ENCODE results near the gene ACTMAP.
"Not testable (repeated sequence)": the region's sequence is repeated elsewhere in the genome, so short reads cannot be mapped to it uniquely, and the experiment has no call there.

Gene ACTMAP

DNA sequence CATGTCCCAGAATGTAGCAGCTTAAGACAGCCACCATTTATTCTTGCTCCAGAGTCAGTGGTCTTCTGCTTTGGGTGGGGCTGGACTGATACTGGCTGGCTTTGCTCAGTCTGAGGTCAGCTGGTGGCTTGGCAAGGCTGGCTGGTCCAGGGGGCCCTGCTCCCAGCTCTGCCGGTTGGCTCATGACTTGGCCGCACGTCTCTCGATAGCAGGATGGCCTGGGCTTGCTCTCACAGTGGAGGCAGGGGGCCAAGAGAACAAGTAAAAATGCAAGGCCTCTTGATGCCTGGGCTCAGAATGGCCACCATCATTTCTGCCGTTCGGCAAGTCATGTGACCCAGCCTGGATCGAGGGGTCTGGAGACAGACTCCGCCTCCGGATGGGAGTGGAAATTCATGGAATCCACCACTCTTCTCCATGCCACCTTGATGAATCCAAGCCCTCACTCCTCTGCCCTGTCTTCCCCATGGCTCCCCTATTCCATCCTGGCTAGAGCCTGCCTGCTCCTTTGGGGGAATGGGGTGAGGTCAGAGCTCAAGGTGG is 13.1 kb downstream of the ACTMAP start:
- no peak overlapping the region for H3K27ac ChIP-seq
- H3K4me2 ChIP-seq: no peak overlapping the region
- TF ChIP-seq, protein P1, sequence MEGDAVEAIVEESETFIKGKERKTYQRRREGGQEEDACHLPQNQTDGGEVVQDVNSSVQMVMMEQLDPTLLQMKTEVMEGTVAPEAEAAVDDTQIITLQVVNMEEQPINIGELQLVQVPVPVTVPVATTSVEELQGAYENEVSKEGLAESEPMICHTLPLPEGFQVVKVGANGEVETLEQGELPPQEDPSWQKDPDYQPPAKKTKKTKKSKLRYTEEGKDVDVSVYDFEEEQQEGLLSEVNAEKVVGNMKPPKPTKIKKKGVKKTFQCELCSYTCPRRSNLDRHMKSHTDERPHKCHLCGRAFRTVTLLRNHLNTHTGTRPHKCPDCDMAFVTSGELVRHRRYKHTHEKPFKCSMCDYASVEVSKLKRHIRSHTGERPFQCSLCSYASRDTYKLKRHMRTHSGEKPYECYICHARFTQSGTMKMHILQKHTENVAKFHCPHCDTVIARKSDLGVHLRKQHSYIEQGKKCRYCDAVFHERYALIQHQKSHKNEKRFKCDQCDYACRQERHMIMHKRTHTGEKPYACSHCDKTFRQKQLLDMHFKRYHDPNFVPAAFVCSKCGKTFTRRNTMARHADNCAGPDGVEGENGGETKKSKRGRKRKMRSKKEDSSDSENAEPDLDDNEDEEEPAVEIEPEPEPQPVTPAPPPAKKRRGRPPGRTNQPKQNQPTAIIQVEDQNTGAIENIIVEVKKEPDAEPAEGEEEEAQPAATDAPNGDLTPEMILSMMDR (conservative IDR thresholded peaks at IDR 0.05; ENCODE audit: low read depth, low read length): no peak
- no peaks in the 10 kb centered on the region for H3K4me1 ChIP-seq (ENCODE audit: low read depth, poor library complexity, severe bottlenecking)
- no peak overlapping the region for H2AFZ ChIP-seq (ENCODE audit: low read depth)
- H4K20me1 ChIP-seq (ENCODE audit: insufficient read depth): no peaks in the 10 kb centered on the region
- H3K4me3 ChIP-seq (IDR thresholded peaks at IDR 0.05; ENCODE audit: insufficient read depth, low read depth, low read length): no peak overlapping the region
- H3K27me3 ChIP-seq (ENCODE audit: insufficient read depth, low read depth): no peaks in the 10 kb centered on the region
- no peak overlapping the region for H3K9ac ChIP-seq
- no peaks in the 10 kb centered on the region for H3K79me2 ChIP-seq (ENCODE audit: insufficient read depth, low read depth)
- no peaks in the 10 kb centered on the region for H3K36me3 ChIP-seq (ENCODE audit: insufficient read depth)

DNA sequence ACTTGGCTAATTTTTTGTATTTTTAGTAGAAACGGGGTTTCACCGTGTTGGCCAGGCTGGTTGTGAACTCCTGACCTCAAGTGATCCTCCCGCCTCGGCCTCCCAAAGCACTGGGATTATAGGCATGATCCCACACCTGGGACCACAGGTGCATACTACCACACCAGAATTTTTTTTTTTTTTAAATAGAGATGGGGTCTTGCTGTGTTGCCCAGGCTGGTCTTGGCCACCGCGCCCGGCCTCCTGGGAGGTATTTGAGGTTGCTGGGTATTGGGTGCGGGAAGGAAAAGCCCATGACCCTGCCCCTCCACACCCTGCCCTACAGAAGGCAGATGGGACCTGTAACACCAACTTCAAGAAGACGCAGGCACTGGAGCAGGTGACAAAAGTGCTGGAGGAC is 13.6 kb downstream of the ACTMAP start:
- TF ChIP-seq, protein P1 (conservative IDR thresholded peaks at IDR 0.05; ENCODE audit: low read depth, low read length): no peak

DNA sequence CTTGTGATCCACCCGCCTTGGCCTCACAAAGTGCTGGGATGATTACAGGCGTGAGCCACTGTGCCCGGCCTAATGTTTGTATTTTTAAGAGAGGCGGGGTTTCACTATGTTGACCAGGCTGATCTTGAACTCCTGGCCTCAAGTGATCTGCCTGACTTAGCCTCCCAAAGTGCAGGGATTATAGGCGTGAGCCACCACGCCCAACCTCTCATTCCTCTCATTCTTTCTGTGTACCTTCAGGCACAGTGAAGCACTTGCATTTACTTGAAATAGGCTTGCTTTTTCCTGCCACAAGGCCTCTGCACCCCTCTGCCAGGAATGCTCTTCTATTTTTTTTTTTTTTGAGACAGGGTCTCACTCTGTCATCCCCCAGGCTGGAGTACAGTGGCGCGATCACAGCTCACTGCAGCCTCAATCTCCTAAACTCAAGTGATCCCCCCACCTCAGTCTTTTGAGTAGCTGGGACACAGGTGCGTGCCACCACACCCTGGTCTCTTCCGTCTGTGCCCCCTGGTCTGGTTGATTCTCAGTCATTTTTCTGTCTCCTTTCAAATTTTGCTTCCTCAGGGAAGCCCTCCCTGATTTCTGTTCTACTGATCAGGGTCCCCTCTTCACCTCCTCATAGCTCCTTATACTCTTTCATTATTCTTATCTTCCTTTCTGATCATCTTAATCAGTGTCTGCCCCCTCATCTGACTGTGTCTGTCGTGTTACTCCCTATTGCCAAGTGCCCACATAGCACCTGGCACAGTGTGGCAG is 15.1 kb downstream of the ACTMAP start:
- TF ChIP-seq, protein P1 (conservative IDR thresholded peaks at IDR 0.05; ENCODE audit: low read depth, low read length): no peak
- Histone ChIP-seq H3K36me3 (ENCODE audit: insufficient read depth) (no peaks in the 10 kb centered on the region), H3K79me2 (ENCODE audit: insufficient read depth, low read depth) (no peaks in the 10 kb centered on the region), H2AFZ (ENCODE audit: low read depth) (no peak overlapping the region), H3K4me3 (IDR thresholded peaks at IDR 0.05; ENCODE audit: insufficient read depth, low read depth, low read length) (no peak overlapping the region), H3K4me1 (ENCODE audit: low read depth, poor library complexity, severe bottlenecking) (no peaks in the 10 kb centered on the region), H3K27me3 (ENCODE audit: insufficient read depth, low read depth) (no peaks in the 10 kb centered on the region), H3K9ac (no peak overlapping the region), H4K20me1 (ENCODE audit: insufficient read depth) (no peaks in the 10 kb centered on the region), H3K4me2 (no peak overlapping the region), H3K27ac (no peak overlapping the region)

More for the DNA sequence above, 13.6 kb downstream of the ACTMAP start:
- Histone ChIP-seq H3K9ac (no peak overlapping the region), H3K79me2 (ENCODE audit: insufficient read depth, low read depth) (no peaks in the 10 kb centered on the region), H3K27me3 (ENCODE audit: insufficient read depth, low read depth) (no peaks in the 10 kb centered on the region), H3K4me3 (IDR thresholded peaks at IDR 0.05; ENCODE audit: insufficient read depth, low read depth, low read length) (no peak overlapping the region), H3K4me2 (no peak overlapping the region), H3K4me1 (ENCODE audit: low read depth, poor library complexity, severe bottlenecking) (no peaks in the 10 kb centered on the region), H2AFZ (ENCODE audit: low read depth) (no peak overlapping the region), H3K27ac (no peak overlapping the region), H3K36me3 (ENCODE audit: insufficient read depth) (no peaks in the 10 kb centered on the region), H4K20me1 (ENCODE audit: insufficient read depth) (no peaks in the 10 kb centered on the region)

DNA sequence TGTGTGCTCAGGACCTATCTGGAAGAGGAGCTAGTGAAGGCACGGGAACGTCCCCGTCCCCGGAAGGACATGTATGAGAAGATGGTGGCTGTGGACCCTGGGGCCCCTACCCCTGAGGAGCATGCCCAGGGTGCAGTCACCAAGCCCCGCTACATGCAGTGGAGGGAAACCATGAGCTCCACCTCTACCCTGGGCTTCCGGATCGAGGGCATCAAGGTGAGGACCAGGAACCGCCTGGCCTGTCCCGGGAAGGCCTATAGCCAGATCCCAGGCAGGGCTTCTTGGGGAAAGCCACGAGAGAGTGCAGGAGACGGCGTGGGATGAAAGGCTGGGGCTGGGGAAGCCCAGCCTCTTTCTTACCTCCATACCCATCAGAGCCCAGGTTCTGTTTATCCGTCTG is 17.1 kb downstream of the ACTMAP start:
- H3K4me1 ChIP-seq (ENCODE audit: low read depth, poor library complexity, severe bottlenecking): no peaks in the 10 kb centered on the region
- no peak overlapping the region for H3K4me3 ChIP-seq (IDR thresholded peaks at IDR 0.05; ENCODE audit: insufficient read depth, low read depth, low read length)
- H2AFZ ChIP-seq (ENCODE audit: low read depth): no peak overlapping the region
- no peaks in the 10 kb centered on the region for H3K79me2 ChIP-seq (ENCODE audit: insufficient read depth, low read depth)
- H3K36me3 ChIP-seq (ENCODE audit: insufficient read depth): no peaks in the 10 kb centered on the region
- no peaks in the 10 kb centered on the region for H4K20me1 ChIP-seq (ENCODE audit: insufficient read depth)
- no peak overlapping the region for H3K27ac ChIP-seq
- H3K9ac ChIP-seq: no peak overlapping the region
- no peak overlapping the region for H3K4me2 ChIP-seq
- TF ChIP-seq, protein P1 (conservative IDR thresholded peaks at IDR 0.05; ENCODE audit: low read depth, low read length): no peak
- H3K27me3 ChIP-seq (ENCODE audit: insufficient read depth, low read depth): no peaks in the 10 kb centered on the region

DNA sequence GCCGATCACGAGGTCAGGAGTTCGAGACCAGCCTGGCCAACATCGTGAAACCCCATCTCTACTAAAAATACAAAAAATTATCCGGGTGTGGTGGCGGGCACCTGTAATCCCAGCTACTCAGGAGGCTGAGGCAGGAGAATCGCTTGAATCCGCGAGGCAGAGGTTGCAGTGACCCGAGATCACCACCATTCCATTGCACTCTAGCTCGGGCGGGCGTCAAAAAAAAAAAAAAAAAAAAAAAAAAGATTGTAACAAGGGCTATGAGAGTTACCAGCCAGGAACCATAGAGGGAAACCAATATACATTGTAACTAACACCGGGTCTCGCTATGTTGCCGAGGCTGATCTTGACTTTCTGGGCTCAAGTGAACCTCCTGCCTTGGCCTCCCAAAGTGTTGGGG is 18.0 kb downstream of the ACTMAP start:
- H2AFZ ChIP-seq (ENCODE audit: low read depth); H3K4me1 ChIP-seq (ENCODE audit: low read depth, poor library complexity, severe bottlenecking); H3K27me3 ChIP-seq (ENCODE audit: insufficient read depth, low read depth); H3K27ac ChIP-seq; H3K36me3 ChIP-seq (ENCODE audit: insufficient read depth); H4K20me1 ChIP-seq (ENCODE audit: insufficient read depth); H3K4me3 ChIP-seq (IDR thresholded peaks at IDR 0.05; ENCODE audit: insufficient read depth, low read depth, low read length); H3K79me2 ChIP-seq (ENCODE audit: insufficient read depth, low read depth); H3K4me2 ChIP-seq; H3K9ac ChIP-seq: not testable (repeated sequence)

DNA sequence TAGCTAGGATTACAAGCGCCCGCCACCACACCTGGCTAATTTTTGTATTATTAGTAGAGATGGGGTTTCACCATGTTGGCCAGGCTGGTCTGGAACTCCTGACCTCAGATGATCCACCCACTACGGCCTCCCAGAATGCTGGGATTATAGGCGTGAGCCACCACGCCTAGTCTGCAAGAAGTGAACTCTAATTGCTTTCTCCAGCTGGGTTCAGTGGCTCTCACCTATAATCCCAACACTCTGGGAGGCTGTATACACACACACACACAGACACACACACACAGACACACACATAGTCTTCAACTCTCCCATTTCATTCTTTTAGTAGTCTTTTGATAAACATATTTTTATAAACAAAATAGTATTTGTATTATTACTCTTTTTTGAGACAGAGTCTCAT is 20.2 kb downstream of the ACTMAP start:
- H3K36me3 ChIP-seq (ENCODE audit: insufficient read depth); H4K20me1 ChIP-seq (ENCODE audit: insufficient read depth); H3K4me1 ChIP-seq (ENCODE audit: low read depth, poor library complexity, severe bottlenecking): not testable (repeated sequence)

More for the DNA sequence above, 20.2 kb downstream of the ACTMAP start:
- H3K4me2 ChIP-seq; H3K27ac ChIP-seq; H3K9ac ChIP-seq; H2AFZ ChIP-seq (ENCODE audit: low read depth); H3K27me3 ChIP-seq (ENCODE audit: insufficient read depth, low read depth); H3K79me2 ChIP-seq (ENCODE audit: insufficient read depth, low read depth); H3K4me3 ChIP-seq (IDR thresholded peaks at IDR 0.05; ENCODE audit: insufficient read depth, low read depth, low read length): not testable (repeated sequence)
